Stomach (tissue), 9 donors: ENCODE measurements around the gene MCTP2. TPM values are rescaled to one million over a fixed set of nuclear protein-coding genes. Genes with fewer than 3 reads are reported as not detected.

ENCODE experiments used
- DNase-seq, 2 donors: peaks; one replicate each; pipeline versions ENCODE4 v3.0.0 to v3.0.0-alpha.2; 2013 to 2019
- H3K27ac ChIP-seq, 5 donors: fragments of 200-600 bp in 4 of 5; sonication (generic) in 4 of 5; one replicate each; pipeline ENCODE4 v1.5.1; 2013 to 2019; ENCODE audit warnings: mild to moderate bottlenecking in 1 of 5, moderate library complexity in 1 of 5
- H3K27me3 ChIP-seq, 3 donors: fragments of 200-600 bp; sonication (generic); one replicate each; pipeline ENCODE4 v1.5.1; 2017 to 2019; ENCODE audit warnings: mixed run types in 1 of 3
- H3K36me3 ChIP-seq, 4 donors: fragments of 200-600 bp; sonication (generic); 1 replicate in 3 of 4; 2 replicates in 1 of 4; pipeline ENCODE4 v1.5.1; 2016 to 2019
- H3K4me1 ChIP-seq, 4 donors: fragments of 200-600 bp; sonication (generic); one replicate each; pipeline ENCODE4 v1.5.1; 2016 to 2019
- H3K4me3 ChIP-seq, 4 donors: fragments of 200-600 bp; sonication (generic) in 3 of 4; one replicate each; pipeline ENCODE4 v1.5.1; 2016 to 2019; ENCODE audit warnings: mild to moderate bottlenecking in 1 of 4
- H3K9me3 ChIP-seq, 4 donors: fragments of 200-600 bp; sonication (generic); one replicate each; pipeline ENCODE4 v1.5.1; 2016 to 2019
- EP300 ChIP-seq: sonication (generic); formaldehyde crosslinking; IDR thresholded peaks from one replicate; pipeline ENCODE4 v1.6.1; 2017; ENCODE audit warnings: antibody characterized with exemption
- POLR2A ChIP-seq, 4 donors: fragments of 450-650 bp; IDR thresholded peaks; one replicate each; pipeline ENCODE4 v1.6.1; 2016; ENCODE audit warnings: antibody characterized with exemption in 4 of 4, control low read depth in 2 of 4, mild to moderate bottlenecking in 1 of 4, moderate library complexity in 1 of 4
- POLR2AphosphoS5 ChIP-seq, 3 donors: sonication (generic); formaldehyde crosslinking; IDR thresholded peaks; one replicate each; pipeline ENCODE4 v1.6.1; 2016; ENCODE audit warnings: antibody characterized with exemption in 3 of 3
- WGBS, 5 donors: extraction: QIAGEN DNeasy Blood & Tissue Kit in 3 of 5; methylation state at CpG; one replicate each; pipeline versions ENCODE4 v1.1.5 to v1.1.7; 2013 to 2018; 5-methylcytosine and 5-hydroxymethylcytosine counted together
- intact Hi-C: fragments of 100-400 bp; cut with DNase I; formaldehyde crosslinking; loops from one replicate; pipeline ENCODE4 v1.15.1; 2023; ENCODE audit warnings: low total_unique reads
- polyA plus RNA-seq, 3 donors: library from polyadenylated mRNA; stranded (reverse); fragments of 200-250 nt; gene quantifications; one replicate each; pipeline ENCODE4 v1.2.3, GENCODE V29; 2013
- total RNA-seq, 5 donors: library from RNA; depleted of rRNA; stranded (reverse); fragments of >200 nt; gene quantifications; one replicate each; pipeline versions ENCODE4 v1.1.0 to v1.2.3, GENCODE V29; 2014 to 2016
- TF ChIP-seq, protein P1 (sequence below), 7 experiments: fragments of 450-650 bp in 4 of 7; fragments of 200-600 bp in 3 of 7; sonication (generic) in 3 of 7; IDR thresholded peaks; one replicate each; pipeline ENCODE4 v1.5.1; 2016 to 2019; ENCODE audit warnings: antibody characterized with exemption in 7 of 7, control low read depth in 2 of 7, mild to moderate bottlenecking in 1 of 7
- donor health status: healthy with polysubstance abuse.
- donor health status: Bipolar disorder and iron deficiency.
- donor health status: healthy.

MCTP2 gene
- total and polyA plus RNA-seq, 8 donors: 2.8 to 62.4 (median 15.4) TPM

DNA sequence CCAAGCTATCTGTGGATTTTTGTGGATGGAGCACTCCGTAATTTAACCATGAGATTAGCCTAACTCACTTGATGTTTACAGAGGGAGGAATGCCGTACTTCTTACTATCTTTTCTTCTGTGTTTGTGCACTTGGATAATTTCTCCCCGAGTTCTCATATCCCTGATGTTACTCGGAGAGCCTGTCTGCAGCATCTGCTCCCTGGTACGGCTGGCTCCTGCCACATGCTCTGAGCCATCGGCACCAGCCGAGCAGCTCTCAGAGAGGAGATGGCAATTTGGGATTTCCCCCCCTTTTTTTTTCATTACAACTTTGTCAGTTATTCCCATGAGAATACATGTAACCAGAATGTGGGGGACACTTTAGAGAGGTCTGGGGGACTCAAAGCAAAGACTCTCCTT, 155.0 kb downstream of the MCTP2 start:
- H3K4me3 ChIP-seq: no peak overlapping the region
- 84 to 93% (median 88%) methylated on average over 7 of the region's 7 CpGs for WGBS, 5 donors
- peaks cover 0 to 4% (median 0%) of the 10 kb centered on the region in 4 donors for H3K4me1 ChIP-seq
- no peaks in the 10 kb centered on the region for H3K9me3 ChIP-seq
- DNase-seq: no peak
- no peaks in the 10 kb centered on the region for H3K27me3 ChIP-seq
- intact Hi-C loops: no loop called here
- peaks cover 0 to 20% (median 10%) of the 10 kb centered on the region in 4 donors for H3K36me3 ChIP-seq
- H3K27ac ChIP-seq: no peak overlapping the region
- TF ChIP-seq, protein P1, sequence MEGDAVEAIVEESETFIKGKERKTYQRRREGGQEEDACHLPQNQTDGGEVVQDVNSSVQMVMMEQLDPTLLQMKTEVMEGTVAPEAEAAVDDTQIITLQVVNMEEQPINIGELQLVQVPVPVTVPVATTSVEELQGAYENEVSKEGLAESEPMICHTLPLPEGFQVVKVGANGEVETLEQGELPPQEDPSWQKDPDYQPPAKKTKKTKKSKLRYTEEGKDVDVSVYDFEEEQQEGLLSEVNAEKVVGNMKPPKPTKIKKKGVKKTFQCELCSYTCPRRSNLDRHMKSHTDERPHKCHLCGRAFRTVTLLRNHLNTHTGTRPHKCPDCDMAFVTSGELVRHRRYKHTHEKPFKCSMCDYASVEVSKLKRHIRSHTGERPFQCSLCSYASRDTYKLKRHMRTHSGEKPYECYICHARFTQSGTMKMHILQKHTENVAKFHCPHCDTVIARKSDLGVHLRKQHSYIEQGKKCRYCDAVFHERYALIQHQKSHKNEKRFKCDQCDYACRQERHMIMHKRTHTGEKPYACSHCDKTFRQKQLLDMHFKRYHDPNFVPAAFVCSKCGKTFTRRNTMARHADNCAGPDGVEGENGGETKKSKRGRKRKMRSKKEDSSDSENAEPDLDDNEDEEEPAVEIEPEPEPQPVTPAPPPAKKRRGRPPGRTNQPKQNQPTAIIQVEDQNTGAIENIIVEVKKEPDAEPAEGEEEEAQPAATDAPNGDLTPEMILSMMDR (IDR thresholded peaks at IDR 0.05): no peak
- TF ChIP-seq POLR2AphosphoS5 (IDR thresholded peaks at IDR 0.05) (no peak), POLR2A (IDR thresholded peaks at IDR 0.05) (no peak), EP300 (no peak)

DNA sequence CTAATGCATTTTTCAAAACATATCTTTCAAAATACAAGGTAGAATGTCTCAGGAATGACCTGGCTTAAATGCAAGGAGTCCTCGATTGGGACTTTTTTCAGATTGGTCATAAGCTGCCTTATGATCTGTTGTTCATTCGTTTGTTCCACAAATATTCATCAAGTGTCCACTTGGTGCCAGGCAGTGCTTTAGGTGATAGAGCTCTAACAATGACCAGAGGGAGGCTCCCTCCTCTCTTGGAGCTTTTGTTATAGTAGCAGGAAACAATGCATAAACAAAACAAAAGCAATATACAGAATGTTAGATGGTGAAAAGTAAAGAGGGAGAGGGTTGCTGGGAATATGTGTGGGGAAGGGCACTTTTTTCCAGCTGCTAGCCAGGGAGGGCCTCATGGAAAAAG, 156.1 kb downstream of the MCTP2 start:
- DNase-seq: no peak
- intact Hi-C loops: no loop called here
- WGBS, 5 donors: 76 to 81% (median 77%) methylated on average over 2 of the region's 2 CpGs
- peaks cover 0 to 14% (median 3%) of the 10 kb centered on the region in 4 donors for H3K36me3 ChIP-seq
- no peak overlapping the region for H3K4me3 ChIP-seq
- no peaks in the 10 kb centered on the region for H3K27me3 ChIP-seq
- peaks cover 0 to 4% (median 0%) of the 10 kb centered on the region in 4 donors for H3K4me1 ChIP-seq
- TF ChIP-seq POLR2AphosphoS5 (IDR thresholded peaks at IDR 0.05) (no peak), EP300 (no peak)
- TF ChIP-seq, protein P1 (IDR thresholded peaks at IDR 0.05): no peak
- H3K9me3 ChIP-seq: no peaks in the 10 kb centered on the region
- H3K27ac ChIP-seq: no peak overlapping the region

DNA sequence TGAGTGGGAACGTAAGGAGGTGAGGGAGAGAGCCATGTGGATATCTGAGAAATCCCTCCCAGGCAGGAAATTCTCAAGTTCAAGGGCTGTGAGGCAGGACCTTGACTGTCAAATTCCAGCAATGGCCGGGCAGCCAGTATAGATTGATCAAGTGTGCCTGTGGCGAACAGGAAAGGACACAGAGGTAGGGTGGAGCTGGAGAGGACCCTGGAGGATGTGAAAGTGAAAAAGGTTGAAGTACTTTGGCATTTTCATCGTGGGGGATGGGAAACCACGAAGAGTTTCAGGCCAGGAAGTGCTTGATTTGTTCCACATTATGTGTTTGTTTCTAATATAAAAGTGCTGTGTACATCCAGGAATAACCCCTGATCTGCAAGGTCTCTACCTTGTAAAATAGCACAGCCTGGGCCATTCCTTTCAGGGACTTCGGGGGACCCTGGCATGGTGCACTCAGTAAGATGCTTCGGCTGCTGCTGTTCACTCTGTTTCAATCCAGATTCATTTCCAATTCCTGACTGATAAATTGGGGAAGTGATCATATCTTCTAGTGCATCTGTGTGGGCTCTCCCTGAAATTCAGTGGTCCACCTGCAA, 156.6 kb downstream of the MCTP2 start:
- 72 to 82% (median 78%) methylated on average over 7 of the region's 7 CpGs for WGBS, 5 donors
- no peaks in the 10 kb centered on the region for H3K9me3 ChIP-seq
- TF ChIP-seq, protein P1 (IDR thresholded peaks at IDR 0.05): no peak
- TF ChIP-seq POLR2A (IDR thresholded peaks at IDR 0.05): no peak
- no peak for TF ChIP-seq EP300
- TF ChIP-seq POLR2AphosphoS5 (IDR thresholded peaks at IDR 0.05): no peak
- peaks cover 0 to 14% (median 0%) of the 10 kb centered on the region in 4 donors for H3K36me3 ChIP-seq
- no peak overlapping the region for H3K27ac ChIP-seq
- intact Hi-C loops: no loop called here
- no peak overlapping the region for H3K4me3 ChIP-seq
- H3K4me1 ChIP-seq: peaks cover 0 to 4% (median 0%) of the 10 kb centered on the region in 4 donors
- H3K27me3 ChIP-seq: no peaks in the 10 kb centered on the region
- DNase-seq: peak in 1 of 2 donors; percentile 38

DNA sequence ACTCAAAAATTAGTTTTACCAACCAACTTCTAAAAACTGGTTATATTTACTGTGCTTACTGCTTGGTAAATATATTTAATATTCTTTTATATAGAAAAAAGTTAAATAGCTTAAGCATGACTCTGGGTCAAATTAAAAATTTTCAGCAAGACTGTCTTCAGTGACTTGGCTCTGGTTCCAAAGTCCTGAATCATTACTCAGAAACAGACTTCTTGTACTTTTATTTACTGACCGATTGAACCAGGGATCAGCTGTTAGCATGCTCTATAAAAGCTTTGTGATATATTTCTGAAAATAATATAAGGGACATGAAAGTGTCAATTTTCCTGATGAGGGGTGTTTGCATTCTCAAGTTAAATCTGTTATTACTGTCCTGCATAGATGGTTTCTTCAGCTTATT, 164.3 kb downstream of the MCTP2 start:
- no peak for DNase-seq
- Histone ChIP-seq H3K27ac (no peak overlapping the region), H3K27me3 (no peaks in the 10 kb centered on the region), H3K4me1 (no peaks in the 10 kb centered on the region), H3K9me3 (no peaks in the 10 kb centered on the region), H3K36me3 (peaks cover 0 to 5% (median 2%) of the 10 kb centered on the region in 4 donors), H3K4me3 (no peak overlapping the region)
- 41 to 51% (median 44%) methylated on average over 1 of the region's 1 CpG for WGBS, 5 donors
- intact Hi-C loops: no loop called here
- no peak for TF ChIP-seq POLR2A (IDR thresholded peaks at IDR 0.05)
- TF ChIP-seq POLR2AphosphoS5 (IDR thresholded peaks at IDR 0.05): no peak
- no peak for TF ChIP-seq EP300
- TF ChIP-seq, protein P1 (IDR thresholded peaks at IDR 0.05): no peak
